H9 (cell line): ENCODE results near the gene NAPG. TPM values are rescaled to one million over a fixed set of nuclear protein-coding genes. Genes with fewer than 3 reads are reported as not detected.
"Not testable (repeated sequence)": the region's sequence is repeated elsewhere in the genome, so short reads cannot be mapped to it uniquely, and the experiment has no call there.

Experiments
- DNase-seq: peaks from one replicate; pipeline ENCODE4 v3.0.0-alpha.2; 2017
- H2AFZ ChIP-seq: one replicate; pipeline ENCODE4 v1.6.1; 2013; ENCODE audit warnings: mild to moderate bottlenecking, low read length, control low read depth, moderate library complexity
- H2AK5ac ChIP-seq: 2 replicates; pipeline ENCODE4 v1.6.1; 2013; ENCODE audit warnings: low read length, control low read depth, mixed read lengths; ENCODE audit not compliant: insufficient read length
- H2BK120ac ChIP-seq: one replicate; pipeline ENCODE4 v1.6.1; 2013; ENCODE audit warnings: low read depth, mild to moderate bottlenecking, low read length, control low read depth, inconsistent platforms; ENCODE audit not compliant: poor library complexity, severe bottlenecking
- H2BK12ac ChIP-seq: 2 replicates; pipeline ENCODE4 v1.6.1; 2013; ENCODE audit warnings: low read length, control low read depth, mixed read lengths, low read depth; ENCODE audit not compliant: insufficient read length
- H2BK15ac ChIP-seq: 2 replicates; pipeline ENCODE4 v1.6.1; 2013; ENCODE audit warnings: low read depth, low read length, control low read depth
- H2BK20ac ChIP-seq: one replicate; pipeline ENCODE4 v1.6.1; 2013; ENCODE audit warnings: low read depth, mild to moderate bottlenecking, low read length, control low read depth, inconsistent platforms; ENCODE audit not compliant: poor library complexity, severe bottlenecking
- H2BK5ac ChIP-seq: 2 replicates; pipeline ENCODE4 v1.6.1; 2013; ENCODE audit warnings: low read length, control low read depth, mixed read lengths; ENCODE audit not compliant: insufficient read length
- H3K14ac ChIP-seq: 2 replicates; pipeline ENCODE4 v1.6.1; 2013; ENCODE audit warnings: low read length, control low read depth; ENCODE audit not compliant: insufficient read depth
- H3K18ac ChIP-seq: 2 replicates; pipeline ENCODE4 v1.6.1; 2013; ENCODE audit warnings: low read depth, mild to moderate bottlenecking, mixed read lengths, low read length, control low read depth; ENCODE audit not compliant: insufficient read length
- H3K23ac ChIP-seq: 2 replicates; pipeline ENCODE4 v1.6.1; 2013; ENCODE audit warnings: low read length, control low read depth, mixed read lengths, low read depth; ENCODE audit not compliant: insufficient read length
- H3K23me2 ChIP-seq: 2 replicates; pipeline ENCODE4 v1.6.1; 2013; ENCODE audit warnings: low read depth, mild to moderate bottlenecking, mixed read lengths, low read length, control low read depth; ENCODE audit not compliant: insufficient read length, poor library complexity, severe bottlenecking
- H3K27ac ChIP-seq: 2 replicates; pipeline ENCODE4 v1.5.1; 2013; ENCODE audit warnings: low read length, control low read depth, mixed read lengths, low read depth; ENCODE audit not compliant: insufficient read length
- H3K27me3 ChIP-seq: 2 replicates; pipeline ENCODE4 v1.6.1; 2013; ENCODE audit warnings: low read length, control low read depth, inconsistent platforms; ENCODE audit not compliant: insufficient read depth
- H3K4ac ChIP-seq: 2 replicates; pipeline ENCODE4 v1.6.1; 2013; ENCODE audit warnings: low read depth, mild to moderate bottlenecking, control low read depth, inconsistent platforms, low read length, moderate library complexity
- H3K4me1 ChIP-seq: 2 replicates; pipeline ENCODE4 v1.6.1; 2013; ENCODE audit warnings: low read length, control low read depth, inconsistent platforms; ENCODE audit not compliant: insufficient read depth
- H3K4me2 ChIP-seq: 2 replicates; pipeline ENCODE4 v1.6.1; 2013; ENCODE audit warnings: low read length, control low read depth, mixed read lengths; ENCODE audit not compliant: insufficient read length, insufficient read depth
- H3K56ac ChIP-seq: 2 replicates; pipeline ENCODE4 v1.6.1; 2013; ENCODE audit warnings: low read depth, mild to moderate bottlenecking, mixed read lengths, low read length, control low read depth; ENCODE audit not compliant: insufficient read length
- H3K79me1 ChIP-seq: 2 replicates; pipeline ENCODE4 v1.6.1; 2013; ENCODE audit warnings: low read depth, mild to moderate bottlenecking, moderate library complexity, low read length, control low read depth, inconsistent platforms; ENCODE audit not compliant: insufficient read depth, poor library complexity, severe bottlenecking
- H3K79me2 ChIP-seq: 2 replicates; pipeline ENCODE4 v1.6.1; 2013; ENCODE audit warnings: low read length, control low read depth, inconsistent platforms; ENCODE audit not compliant: insufficient read depth
- H3K9ac ChIP-seq: 2 replicates; pipeline ENCODE4 v1.6.1; 2013; ENCODE audit warnings: low read length, control low read depth, mixed read lengths; ENCODE audit not compliant: insufficient read length; ENCODE audit errors: extremely low read depth
- H3K9me3 ChIP-seq: one replicate; pipeline ENCODE4 v1.6.1; 2013; ENCODE audit warnings: low read depth, low read length, inconsistent platforms; ENCODE audit not compliant: control insufficient read depth
- H3T11ph ChIP-seq: one replicate; pipeline ENCODE4 v1.6.1; 2013; ENCODE audit warnings: mild to moderate bottlenecking, low read length, control low read depth, inconsistent platforms
- H4K20me1 ChIP-seq: one replicate; pipeline ENCODE4 v1.6.1; 2013; ENCODE audit not compliant: control insufficient read depth, insufficient read length, insufficient read depth
- H4K5ac ChIP-seq: 2 replicates; pipeline ENCODE4 v1.6.1; 2013; ENCODE audit warnings: low read depth, mild to moderate bottlenecking, mixed read lengths, low read length, control low read depth; ENCODE audit not compliant: insufficient read length
- H4K8ac ChIP-seq: replicated peaks from 2 replicates; pipeline ENCODE4 v1.6.1; 2013; ENCODE audit warnings: low read length, control low read depth, mixed read lengths, low read depth; ENCODE audit not compliant: insufficient read length
- H4K91ac ChIP-seq: 2 replicates; pipeline ENCODE4 v1.6.1; 2013; ENCODE audit warnings: low read depth, mild to moderate bottlenecking, moderate library complexity, mixed read lengths, low read length, control low read depth; ENCODE audit not compliant: insufficient read length
- H3K27ac Mint-ChIP-seq, 3 experiments: 2 replicates in 2 of 3; 3 replicates in 1 of 3; pipeline ENCODE4 v1.8.0; 2020 to 2021; ENCODE audit warnings: mixed read lengths in 3 of 3, mild to moderate bottlenecking in 1 of 3, moderate library complexity in 1 of 3
- H3K27me3 Mint-ChIP-seq: 2 replicates; pipeline ENCODE4 v1.8.0; 2021; ENCODE audit warnings: low read depth, mild to moderate bottlenecking, moderate library complexity, mixed read lengths
- H3K36me3 Mint-ChIP-seq, 3 experiments: 2 replicates in 2 of 3; 3 replicates in 1 of 3; pipeline ENCODE4 v1.8.0; 2020 to 2021; ENCODE audit warnings: low read depth in 3 of 3, mixed read lengths in 3 of 3; ENCODE audit not compliant: insufficient read depth in 1 of 3
- H3K4me1 Mint-ChIP-seq, 2 experiments: 2 replicates each; pipeline ENCODE4 v1.8.0; 2020; ENCODE audit warnings: mixed read lengths in 2 of 2
- H3K4me3 Mint-ChIP-seq, 2 experiments: 2 replicates in 1 of 2; 3 replicates in 1 of 2; pipeline ENCODE4 v1.8.0; 2020 to 2021; ENCODE audit warnings: mild to moderate bottlenecking in 2 of 2, mixed read lengths in 2 of 2, moderate library complexity in 1 of 2
- H3K9me3 Mint-ChIP-seq, 2 experiments: 2 replicates in 1 of 2; 3 replicates in 1 of 2; pipeline ENCODE4 v1.8.0; 2020; ENCODE audit warnings: mild to moderate bottlenecking in 2 of 2, mixed read lengths in 2 of 2, moderate library complexity in 1 of 2
- CTCF ChIP-seq: fragments of 200-600 bp; sonication (generic); conservative IDR thresholded peaks from 3 replicates; pipeline ENCODE4 v1.8.0; 2021; ENCODE audit warnings: antibody characterized with exemption, mild to moderate bottlenecking
- WGBS: extraction: QIAGEN DNeasy Blood & Tissue Kit; methylation state at CpG from one replicate; pipeline ENCODE4 v1.1.7; 2013; ENCODE audit warnings: missing lambda C conversion rate, low lambda C conversion rate, mixed read lengths; ENCODE audit not compliant: insufficient read length; ENCODE audit errors: extremely low coverage; 5-methylcytosine and 5-hydroxymethylcytosine counted together
- total RNA-seq: library from RNA; stranded (reverse); gene quantifications from 2 replicates; pipeline ENCODE4 v1.2.1, GENCODE V29; 2021

Gene NAPG
- total RNA-seq, 1 experiment from 2014 or later = 30.9 TPM

GRCh38 chr18:10537765-10538164 is 11.9 kb downstream of the NAPG start:
- Histone ChIP-seq H3T11ph (no peak overlapping the region), H2BK5ac (no peak overlapping the region), H2BK15ac (no peak overlapping the region), H3K79me2 (no peaks in the 10 kb centered on the region), H3K23ac (no peak overlapping the region), H3K23me2 (no peaks in the 10 kb centered on the region), H2BK120ac (no peak overlapping the region), H4K20me1 (no peaks in the 10 kb centered on the region), H3K9ac (no peak overlapping the region), H2AK5ac (no peak overlapping the region), H3K79me1 (no peaks in the 10 kb centered on the region), H4K8ac (no peak overlapping the region), H2AFZ (no peak overlapping the region), H4K91ac (no peak overlapping the region), H2BK12ac (no peak overlapping the region), H3K27ac (no peak overlapping the region), H3K18ac (no peak overlapping the region), H3K4me2 (no peak overlapping the region), H3K9me3 (no peaks in the 10 kb centered on the region), H4K5ac (no peak overlapping the region), H3K4ac (no peak overlapping the region), H3K14ac (no peak overlapping the region), H2BK20ac (no peak overlapping the region), H3K27me3 (no peaks in the 10 kb centered on the region), H3K56ac (no peak overlapping the region), H3K4me1 (no peaks in the 10 kb centered on the region)
- Mint-ChIP-seq H3K4me3 (no peak overlapping the region), H3K36me3 (peaks cover 17 to 49% (median 43%) of the 10 kb centered on the region in 3 experiments; a peak in 6 of 7 replicates), H3K9me3 (no peaks in the 10 kb centered on the region), H3K4me1 (no peaks in the 10 kb centered on the region), H3K27ac (no peak overlapping the region), H3K27me3 (no peaks in the 10 kb centered on the region)
- no CpG with 5 or more reads among the region's 2 CpGs for WGBS
- no peak for TF ChIP-seq CTCF
- DNase-seq = no peak

- H3K4me3 Mint-ChIP-seq, H3K23me2 ChIP-seq: not testable (repeated sequence)
- no CpG with 5 or more reads among the region's 5 CpGs for WGBS
Observed at GRCh38 chr18:10539124-10539523, 13.3 kb downstream of the NAPG start.

More at GRCh38 chr18:10539124-10539523, 13.3 kb downstream of the NAPG start:
- H2BK5ac ChIP-seq, H4K5ac ChIP-seq, H3K9me3 Mint-ChIP-seq, H2BK120ac ChIP-seq, H3K18ac ChIP-seq, H2BK20ac ChIP-seq, H3T11ph ChIP-seq, H3K23ac ChIP-seq, H3K56ac ChIP-seq, H3K27ac ChIP-seq, H3K14ac ChIP-seq, DNase-seq, H3K4me2 ChIP-seq, H3K4me1 Mint-ChIP-seq, H2AK5ac ChIP-seq, H4K20me1 ChIP-seq, H2BK12ac ChIP-seq, H3K27ac Mint-ChIP-seq, H3K79me2 ChIP-seq, H3K27me3 Mint-ChIP-seq, H3K79me1 ChIP-seq, H3K9me3 ChIP-seq, H3K4ac ChIP-seq, H2BK15ac ChIP-seq, H3K4me1 ChIP-seq, H3K9ac ChIP-seq, H3K27me3 ChIP-seq, H4K91ac ChIP-seq, H4K8ac ChIP-seq, H2AFZ ChIP-seq: not testable (repeated sequence)
- peaks cover 18 to 50% (median 50%) of the 10 kb centered on the region in 3 experiments; a peak in 6 of 7 replicates for H3K36me3 Mint-ChIP-seq
